HG02623 (cell line): ENCODE data around the gene TM7SF3.
"Not testable (repeated sequence)": the region's sequence is repeated elsewhere in the genome, so short reads cannot be mapped to it uniquely, and the experiment has no call there.

Experiments used
- ATAC-seq: cut with Tn5 transposase; IDR thresholded peaks from one replicate; pipeline ENCODE4 v1.9.1; 2021; ENCODE audit warnings: moderate library complexity; ENCODE audit not compliant: unreplicated experiment

The TM7SF3 gene

GRCh38 chr12:26979733-26980132 is 34.5 kb downstream of the TM7SF3 start:
- no peak for ATAC-seq

GRCh38 chr12:26978801-26979200 is 35.4 kb downstream of the TM7SF3 start:
- ATAC-seq = no peak

- ATAC-seq = no peak
Observed at GRCh38 chr12:26976687-26977086, 37.5 kb downstream of the TM7SF3 start.

GRCh38 chr12:26971963-26972362 is 42.2 kb downstream of the TM7SF3 start:
- ATAC-seq = peak; percentile 97

- ATAC-seq = no peak
Observed at GRCh38 chr12:26970136-26970535, 44.0 kb downstream of the TM7SF3 start.

GRCh38 chr12:26966842-26967241 is 47.3 kb downstream of the TM7SF3 start:
- no peak for ATAC-seq

GRCh38 chr12:26963413-26963812 is 50.8 kb downstream of the TM7SF3 start:
- no peak for ATAC-seq

- ATAC-seq = no peak
Observed at GRCh38 chr12:26961803-26962202, 52.4 kb downstream of the TM7SF3 start.

GRCh38 chr12:26961391-26961790 is 52.8 kb downstream of the TM7SF3 start:
- ATAC-seq = not testable (repeated sequence)

GRCh38 chr12:26954027-26954426 is 60.2 kb downstream of the TM7SF3 start:
- ATAC-seq = no peak

GRCh38 chr12:26953447-26953846 is 60.7 kb downstream of the TM7SF3 start:
- no peak for ATAC-seq

- no peak for ATAC-seq
Observed at GRCh38 chr12:26948309-26948708, 65.9 kb downstream of the TM7SF3 start.

- ATAC-seq = no peak
Observed at GRCh38 chr12:26941215-26941594, 73.0 kb downstream of the TM7SF3 start.

GRCh38 chr12:26940516-26941214 is 73.5 kb downstream of the TM7SF3 start:
- no peak for ATAC-seq

- no peak for ATAC-seq
Observed at GRCh38 chr12:26939953-26940352, 74.2 kb downstream of the TM7SF3 start.

GRCh38 chr12:26939192-26939832 is 74.9 kb downstream of the TM7SF3 start:
- ATAC-seq = no peak

- ATAC-seq = peak; percentile 2
Observed at GRCh38 chr12:26938701-26939062, 75.5 kb downstream of the TM7SF3 start.

- peak; percentile 71 for ATAC-seq
Observed at GRCh38 chr12:26937863-26938700, 76.1 kb downstream of the TM7SF3 start, which contains the start of the genes FGFR1OP2 and INTS13. Gene FGFR1OP2 (plus strand): TSS chr12:26938470. CDS start chr12:26954159, 15,689 bp downstream. Gene INTS13 (minus strand): TSS chr12:26937981. CDS start chr12:26936803, 1,178 bp downstream.

- ATAC-seq = no peak
Observed at GRCh38 chr12:26937443-26937862, 76.7 kb downstream of the TM7SF3 start.

- ATAC-seq = no peak
Observed at GRCh38 chr12:26936559-26937442, 77.4 kb downstream of the TM7SF3 start.
